Globus pallidus (tissue), 1 donor: ENCODE results near the gene PPP2R3A.
"Not testable (repeated sequence)": the region's sequence is repeated elsewhere in the genome, so short reads cannot be mapped to it uniquely, and the experiment has no call there.

Source experiments
- DNase-seq: peaks from one replicate; pipeline ENCODE4 v3.0.0-alpha.2; 2015; ENCODE audit warnings: low spot score

PPP2R3A gene

GRCh38 chr3:136106101-136106500 is 140.6 kb downstream of the PPP2R3A start:
- DNase-seq = no peak

- no peak for DNase-seq
Measured at GRCh38 chr3:136109499-136109898, 144.0 kb downstream of the PPP2R3A start.

GRCh38 chr3:136110481-136110880 is 145.0 kb downstream of the PPP2R3A start:
- no peak for DNase-seq

GRCh38 chr3:136114421-136114820 is 148.9 kb downstream of the PPP2R3A start:
- no peak for DNase-seq

- not testable (repeated sequence) for DNase-seq
Measured at GRCh38 chr3:136119332-136119731, 153.8 kb downstream of the PPP2R3A start.

GRCh38 chr3:136119783-136120182 is 154.3 kb downstream of the PPP2R3A start:
- DNase-seq = not testable (repeated sequence)

- DNase-seq = no peak
Measured at GRCh38 chr3:136120373-136121348, 155.1 kb downstream of the PPP2R3A start.

GRCh38 chr3:136122006-136122405 is 156.5 kb downstream of the PPP2R3A start:
- no peak for DNase-seq

GRCh38 chr3:136131647-136132046 is 166.1 kb downstream of the PPP2R3A start:
- DNase-seq = not testable (repeated sequence)

- DNase-seq = no peak
Measured at GRCh38 chr3:136134091-136134490, 168.6 kb downstream of the PPP2R3A start.

- DNase-seq = no peak
Measured at GRCh38 chr3:136135039-136135802, 169.7 kb downstream of the PPP2R3A start.

GRCh38 chr3:136136454-136136853 is 170.9 kb downstream of the PPP2R3A start:
- DNase-seq = no peak

- DNase-seq = no peak
Measured at GRCh38 chr3:136141291-136141785, 175.8 kb downstream of the PPP2R3A start.

- no peak for DNase-seq
Measured at GRCh38 chr3:136141891-136142290, 176.4 kb downstream of the PPP2R3A start.

GRCh38 chr3:136142592-136142991 is 177.1 kb downstream of the PPP2R3A start:
- no peak for DNase-seq

- not testable (repeated sequence) for DNase-seq
Measured at GRCh38 chr3:136144397-136144796, 178.9 kb downstream of the PPP2R3A start.

- no peak for DNase-seq
Measured at GRCh38 chr3:136146981-136147729, 181.6 kb downstream of the PPP2R3A start.

GRCh38 chr3:136149667-136150066 is 184.1 kb downstream of the PPP2R3A start:
- no peak for DNase-seq

GRCh38 chr3:136151219-136151618 is 185.7 kb downstream of the PPP2R3A start:
- no peak for DNase-seq

- no peak for DNase-seq
Measured at GRCh38 chr3:136152176-136152843, 186.8 kb downstream of the PPP2R3A start.

GRCh38 chr3:136152963-136153362 is 187.4 kb downstream of the PPP2R3A start:
- DNase-seq = no peak
